Pancreas (tissue), 10 donors: ENCODE measurements around the gene HHAT. TPM values are rescaled to one million over a fixed set of nuclear protein-coding genes. Genes with fewer than 3 reads are reported as not detected.

Experiments used
- ATAC-seq, 4 donors: fragments of 200-7000 bp; cut with Tn5 transposase; one replicate each; pipeline versions ENCODE4 v1.8.0 to v1.9.1; 2020; ENCODE audit warnings: mild to moderate bottlenecking in 4 of 4, moderate library complexity in 4 of 4
- DNase-seq, 6 donors: peaks; one replicate each; pipeline ENCODE4 v3.0.0-alpha.2; 2020
- FAIRE-seq: peaks from 2 replicates; lab custom pipeline; 2012; peaks lifted over from hg19 to GRCh38; lab: Jason Lieb, UNC
- H3K27ac ChIP-seq, 4 donors: fragments of 200-600 bp; sonication (generic); 1 replicate in 3 of 4; 2 replicates in 1 of 4; pipeline versions ENCODE4 v1.5.0 to v1.8.0; 2020
- H3K27me3 ChIP-seq, 4 donors: fragments of 200-600 bp; one replicate each; pipeline ENCODE4 v1.8.0; 2021
- H3K36me3 ChIP-seq, 3 donors: fragments of 200-600 bp; sonication (generic) in 1 of 3; one replicate each; pipeline versions ENCODE4 v1.5.0 to v1.8.0; 2020 to 2021
- H3K4me1 ChIP-seq, 3 donors: fragments of 200-600 bp; one replicate each; pipeline ENCODE4 v1.8.0; 2021
- H3K4me3 ChIP-seq, 4 donors: fragments of 200-600 bp; sonication (generic) in 2 of 4; one replicate each; pipeline versions ENCODE4 v1.5.0 to v1.8.0; 2020 to 2021
- H3K9me3 ChIP-seq, 4 donors: fragments of 200-600 bp; one replicate each; pipeline ENCODE4 v1.8.0; 2021
- WGBS, 2 donors: extraction: QIAGEN DNeasy Blood & Tissue Kit; methylation state at CpG; one replicate each; pipeline ENCODE4 v1.1.7; 2013; 5-methylcytosine and 5-hydroxymethylcytosine counted together
- intact Hi-C, 3 donors: fragments of 100-400 bp; cut with DNase I; formaldehyde crosslinking; loops; one replicate each; pipeline versions ENCODE4 v1.11.1 to v1.14.2; 2022
- polyA plus RNA-seq, 2 donors: library from polyadenylated mRNA; stranded (reverse); fragments of 200-250 nt; gene quantifications; one replicate each; pipeline ENCODE4 v1.2.3, GENCODE V29; 2013
- total RNA-seq, 6 donors: library from RNA; stranded (reverse); fragmentation: NEBNext Ultra II Directional in 4 of 6; extraction: Animal tissue kit (Norgen Biotek cat#: 25700) in 4 of 6; gene quantifications; one replicate each; pipeline versions ENCODE4 v1.2.1 to v1.2.4, GENCODE V29; 2021 to 2023
- TF ChIP-seq, protein P1 (sequence below), 4 donors: fragments of 200-600 bp; sonication (generic) in 3 of 4; IDR thresholded peaks; one replicate each; pipeline versions ENCODE4 v1.5.0 to v1.8.0; 2021; ENCODE audit warnings: antibody characterized with exemption in 4 of 4
- donor health status: healthy with polysubstance abuse.
- donor health status: DM: no; HTN: no; CAD: no; lungs with moderate emphysema.
- donor health status: DM: no; HTN: no; CAD: no.
- donor health status: control.
- donor health status: control.
- donor health status: Bipolar disorder and iron deficiency.
- donor health status: DM: yes; HTN: yes; CAD: no.
- donor health status: DM: no; HTN: no; CAD: no.
- donor health status: DM: no; HTN: no; CAD: no.
- donor health status: DM: yes; HTN: yes; CAD: no.

HHAT gene
- total and polyA plus RNA-seq, 8 donors = 1.3 to 4.1 (median 2.4) TPM

DNA sequence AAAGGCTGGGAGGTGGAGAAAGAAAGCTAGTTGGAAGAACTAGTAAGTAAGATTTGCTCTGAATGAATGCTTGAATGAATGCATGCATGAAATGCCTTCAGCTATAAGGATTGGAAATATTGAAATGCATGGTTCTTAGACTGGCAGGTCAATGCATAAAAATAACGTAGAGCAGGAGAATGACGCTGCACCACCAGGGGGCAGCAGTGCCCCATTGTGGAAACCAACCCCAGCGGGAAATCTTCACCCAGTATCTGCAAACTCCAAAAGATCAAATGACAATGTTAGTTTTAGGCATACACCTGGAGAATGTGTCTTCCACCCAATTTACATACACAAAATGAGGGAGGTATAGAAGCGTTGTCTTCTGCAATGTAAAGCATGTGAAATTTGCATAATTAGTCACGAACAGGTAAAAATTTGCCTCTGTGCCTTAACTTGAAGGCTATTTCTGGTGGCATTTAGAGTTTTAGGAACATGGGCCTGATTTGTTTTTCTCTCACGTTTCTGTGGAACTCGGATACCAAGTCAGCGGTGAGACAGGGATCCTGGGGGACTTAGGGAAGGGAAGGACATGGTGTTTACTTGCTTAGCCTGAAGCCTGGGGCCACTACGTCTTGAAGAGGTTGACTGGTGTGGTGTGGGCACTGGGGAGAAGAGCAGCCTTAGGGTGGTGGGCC is 78.6 kb downstream of the HHAT start:
- Histone ChIP-seq H3K36me3 (no peaks in the 10 kb centered on the region), H3K9me3 (no peaks in the 10 kb centered on the region), H3K27me3 (no peaks in the 10 kb centered on the region), H3K4me1 (no peaks in the 10 kb centered on the region), H3K4me3 (no peak overlapping the region), H3K27ac (no peak overlapping the region)
- peak; percentile 12 to 93 (median 66) for DNase-seq
- peak in 3 of 4 donors; percentile 84 to 91 (median 84) for ATAC-seq
- WGBS, 2 donors = 21 to 24% methylated on average over 9 of the region's 9 CpGs
- FAIRE-seq = peak; percentile 37
- TF ChIP-seq, protein P1, sequence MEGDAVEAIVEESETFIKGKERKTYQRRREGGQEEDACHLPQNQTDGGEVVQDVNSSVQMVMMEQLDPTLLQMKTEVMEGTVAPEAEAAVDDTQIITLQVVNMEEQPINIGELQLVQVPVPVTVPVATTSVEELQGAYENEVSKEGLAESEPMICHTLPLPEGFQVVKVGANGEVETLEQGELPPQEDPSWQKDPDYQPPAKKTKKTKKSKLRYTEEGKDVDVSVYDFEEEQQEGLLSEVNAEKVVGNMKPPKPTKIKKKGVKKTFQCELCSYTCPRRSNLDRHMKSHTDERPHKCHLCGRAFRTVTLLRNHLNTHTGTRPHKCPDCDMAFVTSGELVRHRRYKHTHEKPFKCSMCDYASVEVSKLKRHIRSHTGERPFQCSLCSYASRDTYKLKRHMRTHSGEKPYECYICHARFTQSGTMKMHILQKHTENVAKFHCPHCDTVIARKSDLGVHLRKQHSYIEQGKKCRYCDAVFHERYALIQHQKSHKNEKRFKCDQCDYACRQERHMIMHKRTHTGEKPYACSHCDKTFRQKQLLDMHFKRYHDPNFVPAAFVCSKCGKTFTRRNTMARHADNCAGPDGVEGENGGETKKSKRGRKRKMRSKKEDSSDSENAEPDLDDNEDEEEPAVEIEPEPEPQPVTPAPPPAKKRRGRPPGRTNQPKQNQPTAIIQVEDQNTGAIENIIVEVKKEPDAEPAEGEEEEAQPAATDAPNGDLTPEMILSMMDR (IDR thresholded peaks at IDR 0.05) = peak; percentile 85 to 98 (median 93)
- intact Hi-C loops = no loop called here

DNA sequence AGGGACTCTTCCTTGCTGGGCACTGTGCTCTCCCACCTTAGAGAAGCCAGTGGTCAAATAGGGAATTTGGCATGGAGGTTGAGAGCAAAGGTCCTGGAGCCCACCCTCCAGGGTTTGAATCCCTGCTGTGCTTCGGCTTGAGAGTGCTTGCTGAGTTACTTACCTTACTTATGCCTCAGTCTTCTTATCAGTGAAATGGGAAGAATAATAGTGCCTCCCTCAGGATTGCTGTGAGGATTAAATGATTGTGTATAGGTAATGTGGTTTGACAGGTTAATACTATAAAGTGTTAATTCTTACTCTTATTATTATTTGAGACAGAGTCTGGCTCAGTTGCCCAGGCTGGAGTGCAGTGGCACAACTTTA is 79.2 kb downstream of the HHAT start:
- H3K4me3 ChIP-seq = no peak overlapping the region
- intact Hi-C loops = no loop called here
- H3K9me3 ChIP-seq = no peaks in the 10 kb centered on the region
- no peak for FAIRE-seq
- H3K27ac ChIP-seq = no peak overlapping the region
- TF ChIP-seq, protein P1 (IDR thresholded peaks at IDR 0.05) = no peak
- no peaks in the 10 kb centered on the region for H3K36me3 ChIP-seq
- 85 to 100% methylated on average over 1 of the region's 1 CpG for whole genome bisulfite sequencing, 2 donors
- H3K27me3 ChIP-seq = no peaks in the 10 kb centered on the region
- no peaks in the 10 kb centered on the region for H3K4me1 ChIP-seq
- ATAC-seq = no peak
- DNase-seq = no peak

DNA sequence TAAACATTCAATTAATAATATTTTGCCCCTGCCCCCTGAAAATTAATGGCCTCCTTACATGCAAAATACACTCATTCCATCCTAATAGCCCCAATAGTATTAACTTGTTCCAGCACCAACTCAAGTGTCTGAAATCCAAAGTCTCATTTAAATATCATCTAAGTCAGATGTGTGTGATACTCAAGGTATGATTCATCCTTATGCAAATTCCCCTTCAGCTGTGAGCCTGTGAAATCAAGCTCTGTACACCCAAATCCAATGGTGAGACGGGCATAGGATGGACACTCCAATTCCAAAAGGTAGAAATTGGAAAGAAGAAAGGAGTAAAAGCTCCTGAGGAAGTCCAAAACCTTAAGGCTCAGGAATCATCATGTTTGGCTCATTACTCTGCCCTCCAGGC is 83.5 kb downstream of the HHAT start:
- ATAC-seq (no peak), FAIRE-seq (no peak), DNase-seq (no peak)
- WGBS, 2 donors = 93 to 100% methylated on average over 1 of the region's 1 CpG
- Histone ChIP-seq H3K4me3 (no peak overlapping the region), H3K9me3 (no peaks in the 10 kb centered on the region), H3K4me1 (no peaks in the 10 kb centered on the region), H3K27ac (no peak overlapping the region), H3K27me3 (no peaks in the 10 kb centered on the region), H3K36me3 (no peaks in the 10 kb centered on the region)
- intact Hi-C loops = no loop called here
- TF ChIP-seq, protein P1 (IDR thresholded peaks at IDR 0.05) = no peak

GRCh38 chr1:210413951-210414350 is 85.2 kb downstream of the HHAT start:
- H3K4me1 ChIP-seq = no peaks in the 10 kb centered on the region
- no peaks in the 10 kb centered on the region for H3K36me3 ChIP-seq
- no peaks in the 10 kb centered on the region for H3K27me3 ChIP-seq
- DNase-seq = no peak
- TF ChIP-seq, protein P1 (IDR thresholded peaks at IDR 0.05) = no peak
- intact Hi-C loops = no loop called here
- no peak for FAIRE-seq
- 89 to 94% methylated on average over 4 of the region's 4 CpGs for WGBS, 2 donors
- H3K27ac ChIP-seq = no peak overlapping the region
- ATAC-seq = no peak
- no peaks in the 10 kb centered on the region for H3K9me3 ChIP-seq
- H3K4me3 ChIP-seq = no peak overlapping the region

DNA sequence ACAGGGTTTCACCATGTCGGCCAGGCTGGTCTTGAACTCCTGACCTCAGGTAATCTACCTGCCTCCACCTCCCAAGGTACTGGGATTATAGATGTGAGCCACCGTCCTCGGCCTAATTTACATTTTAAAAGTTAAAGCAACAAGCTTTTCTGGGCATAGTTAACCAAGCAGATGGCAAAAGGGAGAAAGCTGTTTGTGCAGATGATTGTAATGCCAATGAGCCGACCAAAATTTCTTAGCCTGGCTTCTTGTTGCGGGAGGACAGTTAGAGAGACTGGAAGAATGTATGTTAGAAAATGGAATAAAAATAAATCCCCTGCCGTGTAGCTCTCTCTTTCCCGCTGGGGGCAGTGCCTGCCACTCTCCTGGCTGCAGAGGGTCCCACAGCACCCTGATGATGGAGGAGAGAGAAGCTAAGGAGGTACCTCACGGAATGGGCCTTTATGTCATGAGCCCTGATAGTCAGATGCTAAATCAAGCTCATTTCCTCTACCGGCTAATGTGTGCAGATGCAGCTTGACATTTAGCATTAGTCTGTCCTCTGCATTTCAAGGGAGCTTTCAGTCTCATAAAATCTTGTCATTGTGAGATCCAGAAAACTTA is 87.2 kb downstream of the HHAT start:
- ATAC-seq (no peak), FAIRE-seq (no peak), DNase-seq (no peak)
- no peaks in the 10 kb centered on the region for H3K27me3 ChIP-seq
- H3K4me1 ChIP-seq = no peaks in the 10 kb centered on the region
- TF ChIP-seq, protein P1 (IDR thresholded peaks at IDR 0.05) = no peak
- H3K9me3 ChIP-seq = no peaks in the 10 kb centered on the region
- H3K36me3 ChIP-seq = no peaks in the 10 kb centered on the region
- H3K27ac ChIP-seq = no peak overlapping the region
- intact Hi-C loops = no loop called here
- WGBS, 2 donors = 70 to 71% methylated on average over 9 of the region's 9 CpGs
- H3K4me3 ChIP-seq = no peak overlapping the region
